ENCODE data around the gene CDKN2B-AS1.

Gene CDKN2B-AS1

DNA sequence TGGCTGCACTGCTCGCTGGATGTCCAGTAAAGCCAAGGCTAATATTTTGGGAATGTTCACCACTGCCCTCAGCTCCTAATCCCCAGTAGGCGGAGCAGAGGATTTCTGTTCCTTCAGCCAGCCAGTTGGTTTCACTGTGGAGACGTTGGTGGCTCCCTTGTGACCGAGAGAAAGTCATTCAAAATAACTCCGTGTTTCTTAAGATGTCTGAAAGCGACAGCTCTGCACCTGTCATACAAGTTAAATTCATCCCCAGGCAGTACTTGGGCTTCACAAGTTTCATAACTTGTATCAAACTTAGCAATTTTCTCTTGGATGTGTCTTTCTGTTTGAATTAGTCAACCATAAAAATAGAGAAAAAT is 14.9 kb downstream of the CDKN2B-AS1 start:
- no peak for DNase-seq (ENCODE audit: extremely low spot score)
- CTCF ChIA-PET: interaction anchor here (0.6 to 8.8 kb wide), 35 partner anchors 9 to 730 kb away, joined by 3 to 142 read pairs (median 10); partner anchors contain the start of genes CDKN2A and CDKN2B-AS1
- TF ChIP-seq, protein P1, sequence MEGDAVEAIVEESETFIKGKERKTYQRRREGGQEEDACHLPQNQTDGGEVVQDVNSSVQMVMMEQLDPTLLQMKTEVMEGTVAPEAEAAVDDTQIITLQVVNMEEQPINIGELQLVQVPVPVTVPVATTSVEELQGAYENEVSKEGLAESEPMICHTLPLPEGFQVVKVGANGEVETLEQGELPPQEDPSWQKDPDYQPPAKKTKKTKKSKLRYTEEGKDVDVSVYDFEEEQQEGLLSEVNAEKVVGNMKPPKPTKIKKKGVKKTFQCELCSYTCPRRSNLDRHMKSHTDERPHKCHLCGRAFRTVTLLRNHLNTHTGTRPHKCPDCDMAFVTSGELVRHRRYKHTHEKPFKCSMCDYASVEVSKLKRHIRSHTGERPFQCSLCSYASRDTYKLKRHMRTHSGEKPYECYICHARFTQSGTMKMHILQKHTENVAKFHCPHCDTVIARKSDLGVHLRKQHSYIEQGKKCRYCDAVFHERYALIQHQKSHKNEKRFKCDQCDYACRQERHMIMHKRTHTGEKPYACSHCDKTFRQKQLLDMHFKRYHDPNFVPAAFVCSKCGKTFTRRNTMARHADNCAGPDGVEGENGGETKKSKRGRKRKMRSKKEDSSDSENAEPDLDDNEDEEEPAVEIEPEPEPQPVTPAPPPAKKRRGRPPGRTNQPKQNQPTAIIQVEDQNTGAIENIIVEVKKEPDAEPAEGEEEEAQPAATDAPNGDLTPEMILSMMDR (IDR thresholded peaks at IDR 0.05; ENCODE audit: control extremely low read depth, extremely low read depth, low read depth, missing control alignments): no peak
- POLR2A ChIA-PET: interaction anchor here (0.9 kb wide), 1 partner anchor 15 kb away, joined by 3 read pairs; the partner anchor contains the start of genes CDKN2A and CDKN2B-AS1

DNA sequence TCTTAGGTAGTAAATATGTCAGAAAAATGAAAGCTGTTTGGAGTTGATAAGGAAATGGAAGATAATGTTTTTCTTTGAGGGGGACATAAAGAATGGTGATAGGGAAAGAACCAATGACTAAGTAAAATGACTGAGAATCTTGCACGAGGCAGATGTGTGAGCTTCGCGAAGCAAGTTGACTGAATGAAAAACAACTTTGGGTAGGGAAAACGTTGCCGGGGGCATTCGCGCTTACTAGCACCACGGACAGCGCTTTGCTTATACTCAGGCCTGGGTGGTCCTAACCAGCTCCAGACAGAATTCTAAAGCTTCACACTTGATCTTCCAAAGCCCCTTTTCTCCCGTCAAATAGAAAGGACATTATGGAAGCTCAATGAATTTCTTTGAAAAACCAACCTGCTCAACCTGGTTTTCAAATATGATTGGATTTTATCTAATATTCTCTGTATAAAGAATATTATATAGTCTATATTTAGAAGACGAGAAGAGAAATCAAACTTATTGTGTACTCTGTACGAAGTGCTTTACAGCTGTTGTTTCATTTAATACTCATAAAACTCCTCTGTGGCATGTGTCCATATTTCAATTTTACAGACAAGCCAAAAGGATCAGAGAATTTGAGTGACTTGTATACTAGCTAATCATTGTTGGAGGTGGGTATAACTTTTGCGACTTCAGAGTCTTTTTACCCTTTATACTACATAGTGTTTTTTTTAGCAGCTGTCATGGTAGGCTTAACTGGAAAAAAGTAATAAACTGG is 16.5 kb downstream of the CDKN2B-AS1 start:
- DNase-seq (ENCODE audit: extremely low spot score): no peak
- ChIA-PET CTCF (interaction anchor here (0.9 to 8.8 kb wide), 10 partner anchors 9 to 200 kb away, joined by 3 to 142 read pairs (median 4); no protein-coding TSS in a partner anchor), POLR2A (no interaction called here)
- TF ChIP-seq, protein P1 (IDR thresholded peaks at IDR 0.05; ENCODE audit: control extremely low read depth, extremely low read depth, low read depth, missing control alignments): no peak

DNA sequence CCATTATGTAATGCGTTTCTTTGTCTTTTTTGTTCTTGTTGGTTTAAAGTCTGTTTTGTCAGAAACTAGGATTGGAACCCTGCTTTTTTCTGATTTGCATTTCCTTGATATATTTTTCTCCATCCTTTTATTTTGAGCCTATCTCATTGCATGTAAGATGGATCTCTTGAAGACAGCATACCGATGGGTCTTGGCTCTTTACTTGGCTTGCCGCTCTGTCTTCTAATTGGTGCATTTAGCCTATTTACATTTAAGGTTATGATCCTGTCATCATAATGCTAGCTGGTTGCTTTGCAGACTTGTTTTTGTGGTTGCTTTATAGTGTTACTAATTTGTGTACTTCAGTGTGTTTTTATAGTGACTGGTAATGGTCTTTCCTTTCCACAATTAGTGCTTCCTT is 27.8 kb downstream of the CDKN2B-AS1 start:
- CTCF ChIA-PET: interaction anchor here (2.7 kb wide), 1 partner anchor 14 kb away, joined by 16 read pairs; the partner anchor contains the start of gene CDKN2B
- POLR2A ChIA-PET: no interaction called here
- TF ChIP-seq, protein P1 (IDR thresholded peaks at IDR 0.05; ENCODE audit: control extremely low read depth, extremely low read depth, low read depth, missing control alignments): no peak
- no peak for DNase-seq (ENCODE audit: extremely low spot score)

DNA sequence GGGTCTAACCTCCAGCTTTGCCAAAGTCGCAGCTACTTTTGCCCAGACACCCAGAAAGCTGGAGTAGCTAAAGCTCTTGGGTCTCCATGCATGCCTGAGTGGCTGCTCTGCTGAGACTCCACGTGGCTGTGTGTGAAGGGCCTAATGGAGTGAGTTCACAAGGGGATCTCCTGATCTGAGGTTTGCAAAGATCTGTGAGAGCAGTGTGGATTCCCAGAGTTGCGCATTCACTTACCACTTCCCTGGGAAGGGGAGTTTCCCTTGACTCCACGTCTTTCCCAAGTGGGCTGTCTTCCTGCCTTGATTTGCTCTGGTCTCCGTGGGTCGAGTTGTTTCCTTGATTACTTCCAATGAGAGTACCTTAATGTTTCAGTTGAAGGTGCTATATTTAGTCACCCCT is 32.1 kb downstream of the CDKN2B-AS1 start:
- DNase-seq (ENCODE audit: extremely low spot score): no peak
- TF ChIP-seq, protein P1 (IDR thresholded peaks at IDR 0.05; ENCODE audit: control extremely low read depth, extremely low read depth, low read depth, missing control alignments): no peak
- POLR2A ChIA-PET: no interaction called here
- CTCF ChIA-PET: interaction anchor here (1.2 to 2.7 kb wide), 6 partner anchors 8 to 213 kb away, joined by 3 to 14 read pairs (median 4); partner anchors contain the start of gene CDKN2B

DNA sequence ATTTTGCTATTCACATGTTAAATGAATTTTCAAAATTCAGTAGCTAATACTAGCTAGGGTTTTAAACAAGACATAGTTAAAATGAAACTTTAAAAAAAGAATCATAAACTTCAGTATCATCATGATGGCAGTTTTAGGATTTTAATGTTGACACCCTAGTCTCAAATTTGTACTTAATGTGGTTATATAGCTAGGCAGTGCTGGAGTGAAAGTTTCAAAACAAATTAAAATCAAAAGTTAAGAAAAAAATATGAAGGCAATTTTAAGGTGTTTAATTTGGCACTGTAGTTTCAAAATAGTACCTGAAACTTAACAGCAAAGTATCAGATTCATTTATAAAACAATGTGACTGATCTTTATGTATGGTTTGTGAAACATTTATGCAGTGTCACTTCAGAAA is 33.8 kb downstream of the CDKN2B-AS1 start:
- TF ChIP-seq, protein P1 (IDR thresholded peaks at IDR 0.05; ENCODE audit: control extremely low read depth, extremely low read depth, low read depth, missing control alignments): no peak
- no peak for DNase-seq (ENCODE audit: extremely low spot score)
- ChIA-PET POLR2A (no interaction called here), CTCF (interaction anchor here (2.2 to 5.3 kb wide), 2 partner anchors 10 to 20 kb away, joined by 5 to 40 read pairs; partner anchors contain the start of gene CDKN2B)

DNA sequence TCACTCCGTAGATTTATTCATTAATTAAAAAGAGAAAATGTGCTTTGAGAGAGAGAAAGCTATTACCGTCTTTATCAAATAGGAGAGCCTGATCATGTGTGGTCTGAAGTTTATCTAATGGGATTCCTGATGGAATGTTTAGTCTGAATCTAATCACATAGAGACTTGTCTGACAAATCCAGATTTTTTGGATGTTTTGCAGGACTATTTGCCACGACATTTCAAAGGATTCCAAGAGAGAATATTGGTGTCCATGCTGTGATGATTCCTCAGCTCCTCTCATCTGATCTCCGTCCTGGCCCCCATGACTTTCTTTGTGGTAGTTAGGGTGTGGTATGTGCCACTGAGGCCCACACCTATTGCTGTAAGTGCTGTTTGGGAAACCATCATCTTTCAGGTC is 34.6 kb downstream of the CDKN2B-AS1 start:
- CTCF ChIA-PET: interaction anchor here (1.6 to 5.3 kb wide), 3 partner anchors 11 to 215 kb away, joined by 5 to 40 read pairs (median 9); partner anchors contain the start of gene CDKN2B
- DNase-seq (ENCODE audit: extremely low spot score): no peak
- TF ChIP-seq, protein P1 (IDR thresholded peaks at IDR 0.05; ENCODE audit: control extremely low read depth, extremely low read depth, low read depth, missing control alignments): no peak
- POLR2A ChIA-PET: no interaction called here

All from GM10248 (cell line).